ENCODE measurements around the gene JAM2. TPM values are rescaled to one million over a fixed set of nuclear protein-coding genes. Genes with fewer than 3 reads are reported as not detected.

The JAM2 gene
- total RNA-seq, 5 donors from 2014 or later (not counting 1 experiment from before 2014, with no cell fraction given) = 0.43 to 0.99 TPM; not detected in 3

Other genes starting within 250 kb of the JAM2 start
- 10 to 100 TPM; 10.6 to 18.2 (median 14.8) TPM for gene MRPL39, start 31.8 kb upstream of the JAM2 start, total RNA-seq
- gene ATP5PF, start 95.6 kb downstream of the JAM2 start, total RNA-seq = 10 to 100 TPM; 35.1 to 52.2 (median 46.6) TPM
- 10 to 100 TPM; 23.5 to 28.3 (median 25.5) TPM for gene GABPA, start 95.7 kb downstream of the JAM2 start, total RNA-seq